GM19455 (cell line): ENCODE measurements around the gene LYSET.
"Not testable (repeated sequence)": the region's sequence is repeated elsewhere in the genome, so short reads cannot be mapped to it uniquely, and the experiment has no call there.

Source experiments
- ATAC-seq: cut with Tn5 transposase; IDR thresholded peaks from one replicate; pipeline ENCODE4 v1.9.1; 2021; ENCODE audit not compliant: unreplicated experiment

LYSET gene

GRCh38 chr14:93184391-93185348, at the start of gene LYSET, which contains the start of gene MOAP1:
TSS of gene LYSET (plus strand) at chr14:93185317. CDS start at chr14:93185406, 89 bp downstream.
TSS of gene MOAP1 (minus strand) at chr14:93184897. CDS start at chr14:93184242, 655 bp downstream.
- ATAC-seq = peak; percentile 82

DNA sequence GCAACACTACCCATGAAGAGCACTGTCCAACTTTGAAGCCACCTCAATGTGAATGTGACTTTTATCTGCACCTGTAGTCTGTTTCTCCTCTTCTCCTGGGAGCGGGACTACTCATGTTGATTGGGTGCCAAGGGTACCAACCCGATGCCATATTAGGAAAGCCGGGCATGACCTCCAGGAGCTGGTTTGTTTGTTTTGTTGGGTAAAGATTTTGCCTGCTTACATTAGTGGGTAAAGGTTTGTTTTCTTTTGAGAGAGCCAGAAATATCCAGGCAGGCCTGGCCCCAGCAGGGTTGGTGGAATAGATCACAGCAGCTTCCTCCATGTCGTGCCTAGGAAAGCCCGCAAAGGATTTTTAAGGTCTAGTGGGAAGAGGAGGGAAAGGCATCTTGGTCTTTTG, 49.7 kb upstream of the LYSET start:
- no peak for ATAC-seq

DNA sequence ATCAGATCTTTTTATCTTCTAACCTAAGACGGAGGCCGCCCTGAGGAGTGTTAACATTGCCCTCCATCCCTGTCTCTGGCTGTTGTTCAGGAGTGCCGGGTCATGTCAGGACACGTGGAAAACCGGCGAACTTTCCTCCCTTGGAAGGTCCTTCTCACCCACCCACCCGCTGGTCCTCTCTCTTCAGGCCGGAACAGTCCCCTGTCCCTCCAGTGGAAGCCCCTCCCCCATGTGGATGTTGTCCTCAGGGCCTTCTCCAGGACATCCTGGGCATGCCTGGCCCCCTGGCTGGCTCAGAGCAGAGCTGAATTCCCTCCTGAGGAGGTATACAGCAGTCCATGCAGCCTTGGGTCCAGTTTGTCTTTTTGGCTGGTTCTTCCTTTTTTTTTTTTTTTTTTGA, 49.1 kb upstream of the LYSET start:
- ATAC-seq = no peak

GRCh38 chr14:93136508-93136907, 48.6 kb upstream of the LYSET start:
- ATAC-seq = not testable (repeated sequence)

DNA sequence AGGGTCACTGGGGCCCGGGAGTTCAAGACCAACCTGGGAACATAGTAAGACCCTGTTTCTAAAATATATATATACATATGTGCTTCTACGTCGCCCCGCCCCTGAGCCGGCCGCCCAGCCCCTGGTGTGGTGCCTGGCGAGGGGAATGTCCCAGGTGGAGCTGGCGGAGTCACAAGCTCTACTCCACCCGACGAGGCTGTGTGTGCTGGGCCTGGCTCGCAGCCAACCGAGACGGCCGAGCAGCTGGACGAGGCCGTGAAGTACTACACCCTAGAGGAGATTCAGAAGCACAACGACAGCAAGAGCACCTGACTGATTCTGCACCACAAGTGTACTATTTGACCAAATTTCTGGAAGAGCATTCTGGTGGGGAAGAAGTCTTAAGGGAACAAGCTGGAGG, 47.3 kb upstream of the LYSET start:
- ATAC-seq = no peak

- ATAC-seq = no peak
These were observed 42.1 kb upstream of the LYSET start for GRCh38 chr14:93142854-93143652.

GRCh38 chr14:93146119-93146518, 39.0 kb upstream of the LYSET start:
- no peak for ATAC-seq

DNA sequence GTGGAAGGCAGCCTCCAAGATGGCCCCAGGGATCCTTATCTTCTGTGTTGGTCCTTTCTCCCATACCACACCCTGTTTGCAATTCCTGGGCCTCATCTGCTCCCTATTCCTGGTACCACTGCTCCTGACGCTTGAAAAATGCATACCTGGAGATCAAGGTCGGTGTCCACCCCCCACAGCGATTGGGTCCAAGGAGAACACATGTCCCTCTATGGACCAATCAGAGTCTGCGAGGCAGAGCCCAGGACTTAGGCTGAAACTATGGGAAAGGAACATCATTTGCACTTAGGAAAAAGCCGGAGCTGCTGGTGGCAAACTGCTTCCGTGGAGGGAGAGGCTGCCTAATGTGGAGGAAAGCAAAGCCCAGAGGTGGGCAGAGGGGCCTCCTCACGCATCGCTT, 36.1 kb upstream of the LYSET start:
- no peak for ATAC-seq

DNA sequence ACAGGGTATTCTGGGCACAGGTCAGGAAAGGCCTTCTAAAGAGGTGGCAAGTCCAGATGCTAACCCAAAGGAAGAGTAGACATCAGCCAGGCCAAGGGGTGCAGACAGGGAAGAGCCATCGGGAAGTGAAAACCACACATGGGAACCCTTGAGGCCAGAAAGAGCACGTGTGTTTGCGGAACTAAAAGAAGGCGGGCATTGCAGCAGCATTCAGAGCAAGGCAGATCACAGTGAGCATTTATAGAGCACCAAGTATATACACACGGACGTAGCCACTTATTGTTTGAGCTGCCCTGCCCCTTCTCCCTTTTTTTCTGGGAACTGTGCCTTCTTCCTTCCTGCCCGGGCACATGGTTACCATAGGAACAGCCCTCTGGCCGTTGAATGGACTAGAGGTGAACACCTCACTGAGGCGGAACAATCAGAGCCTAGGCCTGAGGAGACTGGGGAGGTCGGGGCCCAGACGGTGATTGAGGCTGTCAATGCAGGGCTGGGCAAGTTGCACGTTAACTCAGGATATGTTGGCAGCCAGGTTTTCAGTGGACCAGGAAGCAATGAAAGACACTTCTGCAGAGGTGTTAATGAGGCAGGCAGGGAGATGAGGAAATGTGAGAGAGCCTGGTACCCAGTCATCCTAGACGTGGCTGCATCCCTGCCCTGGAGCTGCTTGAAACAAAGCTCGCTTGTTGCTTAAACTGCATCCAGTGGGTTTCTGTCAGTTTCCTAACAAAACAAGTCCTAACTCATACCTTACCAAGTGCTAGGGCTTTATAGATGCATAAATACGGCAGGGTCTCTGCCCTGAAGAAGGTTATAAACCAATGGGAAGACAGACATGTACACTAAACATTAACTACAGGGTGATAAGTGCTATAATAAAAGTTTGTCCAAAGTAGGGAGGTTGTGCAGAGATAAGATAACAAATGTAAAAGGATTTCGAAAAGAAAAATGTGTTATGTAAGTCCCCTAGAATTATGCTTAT, 34.6 kb upstream of the LYSET start:
- no peak for ATAC-seq

GRCh38 chr14:93153121-93153520, 32.0 kb upstream of the LYSET start:
- no peak for ATAC-seq

DNA sequence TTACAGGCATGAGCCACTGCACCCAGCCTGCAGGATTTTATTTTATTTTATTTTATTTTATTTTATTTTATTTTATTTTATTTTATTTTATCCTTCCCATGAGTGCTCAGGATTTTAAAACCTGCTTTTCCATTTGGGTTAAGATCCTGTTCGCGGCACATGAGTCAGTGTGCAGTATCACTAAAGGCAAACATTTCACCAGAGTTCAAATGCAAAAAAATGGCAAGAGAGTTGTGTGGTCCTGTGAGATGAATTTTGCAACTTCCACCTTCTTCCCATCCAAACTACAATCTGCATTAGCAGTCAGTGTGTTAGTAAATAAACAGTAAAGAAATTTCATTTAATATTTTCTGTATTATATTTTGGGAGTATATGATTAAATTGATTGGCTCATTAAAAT, 29.4 kb upstream of the LYSET start:
- no peak for ATAC-seq

GRCh38 chr14:93156693-93157369, 28.3 kb upstream of the LYSET start:
- ATAC-seq = no peak

DNA sequence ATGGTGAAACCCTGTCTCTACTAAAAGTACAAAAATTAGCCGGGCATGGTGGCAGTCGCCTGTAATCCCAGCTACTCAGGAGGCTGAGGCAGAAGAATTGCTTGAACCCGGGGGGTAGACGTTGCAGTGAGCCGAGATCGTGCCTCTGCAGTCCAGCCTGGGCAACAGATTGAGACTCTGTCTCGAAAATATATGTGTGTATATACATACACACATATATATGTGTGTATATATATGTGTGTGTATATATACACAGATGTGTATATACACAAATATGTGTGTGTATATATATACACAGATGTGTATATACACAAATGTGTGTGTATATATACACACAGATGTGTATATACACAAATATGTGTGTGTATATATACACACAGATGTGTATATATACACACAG, 26.8 kb upstream of the LYSET start:
- ATAC-seq = not testable (repeated sequence)

DNA sequence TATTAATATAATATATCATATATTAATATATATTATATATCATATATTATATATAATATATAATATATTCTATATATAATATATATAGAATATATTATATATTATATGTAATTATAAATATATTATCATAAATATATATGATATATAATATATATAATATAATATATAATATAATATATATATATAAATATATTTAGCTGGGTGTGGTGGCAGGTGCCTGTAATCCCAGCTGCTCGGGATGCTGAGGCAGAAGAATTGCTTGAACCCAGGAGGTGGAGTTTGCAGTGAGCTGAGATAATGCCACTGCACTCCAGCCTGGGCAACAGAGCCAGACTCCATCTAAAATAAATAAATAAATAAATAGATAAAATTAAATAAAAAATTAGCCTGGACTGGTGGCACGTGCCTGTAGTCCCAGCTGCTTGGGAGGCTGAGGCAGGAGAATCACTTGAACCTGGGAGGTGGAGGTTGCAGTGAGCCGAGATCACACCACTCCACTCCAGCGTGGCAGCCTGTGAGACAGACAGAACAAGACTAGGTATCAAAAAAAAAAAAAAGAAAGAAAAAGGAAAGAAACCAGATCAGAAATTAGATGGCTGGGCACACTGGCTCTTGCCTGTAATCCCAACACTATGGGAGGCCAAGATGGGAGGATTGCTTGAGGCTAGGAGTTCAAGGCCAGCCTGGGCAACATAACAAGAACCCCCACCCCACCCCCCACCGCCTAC, 25.3 kb upstream of the LYSET start:
- ATAC-seq = not testable (repeated sequence)

DNA sequence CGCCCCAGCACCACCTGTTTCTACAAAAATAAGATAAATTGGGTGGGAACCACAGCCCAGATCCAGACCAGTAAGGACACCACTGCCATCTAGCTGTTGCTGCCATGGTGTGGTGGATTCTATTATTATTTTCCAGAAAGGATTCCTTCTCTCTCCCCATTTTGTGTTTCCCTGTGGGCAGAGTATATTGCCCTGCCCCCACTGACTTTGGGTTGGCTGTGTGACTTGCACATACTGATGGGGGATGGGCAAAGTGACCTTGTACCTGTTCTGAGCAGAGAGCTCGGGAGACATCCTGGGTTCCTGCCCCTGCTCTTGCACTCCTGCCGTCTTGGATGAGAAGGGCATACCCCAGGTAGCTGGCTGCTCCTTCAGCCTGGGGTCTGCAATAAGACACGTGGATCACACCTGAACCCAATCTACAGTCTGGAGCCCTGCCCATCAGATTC, 24.7 kb upstream of the LYSET start:
- ATAC-seq = no peak

DNA sequence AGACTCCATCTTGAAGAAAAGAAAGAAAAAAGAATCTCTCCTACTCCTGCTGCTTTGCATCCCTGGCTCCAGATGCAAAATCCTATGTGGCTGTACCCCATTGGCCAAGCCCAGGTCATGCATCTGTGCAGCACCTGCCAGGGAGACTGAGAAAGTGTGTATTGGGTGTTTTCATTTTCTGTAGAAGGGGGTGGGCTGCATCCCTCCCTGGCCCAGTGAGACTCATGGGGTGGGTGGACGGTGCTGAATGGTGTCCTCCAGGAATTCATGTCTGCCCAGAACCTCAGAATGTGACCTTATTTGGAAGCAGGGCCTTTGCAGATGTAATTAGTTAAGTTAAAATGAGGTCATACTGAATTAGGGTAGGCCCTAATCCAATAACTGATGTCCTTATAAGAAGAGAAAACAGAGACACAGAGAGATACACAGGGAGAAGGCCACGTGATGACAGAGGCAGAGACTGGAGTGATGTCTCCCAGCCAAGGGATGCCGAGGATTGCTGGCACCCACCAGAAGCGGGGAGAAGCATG, 23.6 kb upstream of the LYSET start:
- ATAC-seq = no peak

DNA sequence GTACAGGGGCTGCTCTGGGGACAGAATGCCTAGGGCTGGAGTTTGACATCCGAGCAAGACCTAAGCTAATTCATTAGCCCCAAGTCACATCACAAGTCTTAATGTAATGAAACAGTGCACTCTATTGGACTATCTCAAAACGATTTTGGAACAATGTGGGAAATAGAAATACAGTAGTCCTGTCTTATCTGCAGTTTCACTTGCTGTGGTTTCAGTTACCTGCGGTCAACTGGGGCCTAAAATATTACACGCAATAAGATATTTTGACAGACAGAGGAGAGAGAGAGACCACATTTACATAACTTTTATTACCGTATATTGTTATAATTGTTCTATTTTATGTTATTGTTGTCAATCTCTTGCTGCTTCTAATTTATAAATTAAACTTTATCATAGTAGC, 21.6 kb upstream of the LYSET start:
- no peak for ATAC-seq

- ATAC-seq = not testable (repeated sequence)
These were observed 19.5 kb upstream of the LYSET start for GRCh38 chr14:93165271-93166265.
